Measurements from ENCODE around the gene EXO5. TPM values are rescaled to one million over a fixed set of nuclear protein-coding genes. Genes with fewer than 3 reads are reported as not detected.

Gene EXO5
- total and polyA plus RNA-seq, 2 of the 8 experiments (the other 6 are each of a cell fraction or from before 2014, with no cell fraction given) = 4.4 to 8.5 TPM

DNA sequence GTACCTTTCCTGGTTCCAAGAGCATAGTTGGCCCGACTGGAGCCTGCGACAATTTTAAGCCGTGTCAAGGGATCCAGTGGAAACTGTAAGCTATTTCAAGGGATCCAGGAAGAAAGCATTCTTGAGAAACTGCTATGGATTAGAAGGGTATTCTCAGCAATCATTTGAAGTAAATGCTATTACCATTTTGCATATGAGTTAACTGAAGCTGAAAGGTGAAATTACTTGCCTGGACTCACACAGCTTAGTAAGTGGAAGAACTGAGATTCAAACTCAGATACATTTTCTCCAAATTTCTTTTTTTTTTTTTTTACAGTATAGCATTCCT lies 23.5 kb downstream of the EXO5 start:
- no peak overlapping the region for H3K14ac ChIP-seq (ENCODE audit: insufficient read length)
- H4K91ac ChIP-seq (replicated peaks; ENCODE audit: insufficient read length, low read length) = no peak overlapping the region
- no peak overlapping the region for H4K5ac ChIP-seq (ENCODE audit: insufficient read length, low read depth, low read length)
- no peaks in the 10 kb centered on the region for H3K27me3 ChIP-seq (replicated peaks in 1 of 4; ENCODE audit: control insufficient read depth in 3 of 4, extremely low read depth in 1 of 4, insufficient read depth in 3 of 4, low read length in 3 of 4)
- H3K27ac ChIP-seq (ENCODE audit: low read depth, low read length) = no peak overlapping the region
- H3K9me3 ChIP-seq (ENCODE audit: insufficient read depth in 2 of 2, low read depth in 1 of 2, low read length in 1 of 2) = no peaks in the 10 kb centered on the region
- 0 out of 4 replicates have a peak, but pooled peaks cover 0 to 2% of the 10 kb centered on the region in 2 experiments for H3K79me2 ChIP-seq (ENCODE audit: control insufficient read depth in 1 of 2, insufficient read depth in 2 of 2, low read length in 2 of 2)
- DNase-seq (ENCODE audit: low read depth in 1 of 2, low spot score in 2 of 2) (no peak), FAIRE-seq (no peak)
- H2BK5ac ChIP-seq (ENCODE audit: low read depth, low read length) = peak overlapping the region; percentile 12; the same call in 1 of the 2 replicates
- no peak overlapping the region for H2BK120ac ChIP-seq (replicated peaks; ENCODE audit: low read depth, low read length)
- POLR2A ChIA-PET (ENCODE audit: partially characterized antibody) = interaction anchor here (0.7 to 1.9 kb wide), 8 partner anchors 14 to 160 kb away, joined by 3 to 6 read pairs (median 4); partner anchors contain the start of genes EXO5, NFYC and ZFP69B
- H3K23ac ChIP-seq (ENCODE audit: insufficient read length) = no peak overlapping the region
- no peak overlapping the region for H2AK5ac ChIP-seq (ENCODE audit: low read depth, low read length)
- H3K4me2 ChIP-seq (ENCODE audit: insufficient read depth in 1 of 2, low read depth in 2 of 2, low read length in 2 of 2) = peak overlapping the region; percentile 79 to 82
- no peaks in the 10 kb centered on the region for H3K79me1 ChIP-seq (ENCODE audit: low read depth, low read length)
- no peak overlapping the region for H2BK12ac ChIP-seq (ENCODE audit: low read depth, low read length)
- peak overlapping the region; percentile 54 to 89 (median 66) for H3K9ac ChIP-seq (replicated peaks in 1 of 4; ENCODE audit: extremely low read depth in 1 of 4, low read depth in 3 of 4, low read length in 3 of 4)
- H2BK20ac ChIP-seq (ENCODE audit: low read length) = no peak overlapping the region
- no peaks in the 10 kb centered on the region for H4K20me1 ChIP-seq (replicated peaks in 1 of 2; ENCODE audit: control insufficient read depth in 1 of 2, insufficient read depth in 2 of 2, low read length in 2 of 2)
- no peak overlapping the region for H4K8ac ChIP-seq (ENCODE audit: extremely low read depth, insufficient read depth, low read length)
- H2BK15ac ChIP-seq (ENCODE audit: low read length) = no peak overlapping the region
- CTCF ChIA-PET (ENCODE audit: partially characterized antibody) = interaction anchor here (0.6 to 2.6 kb wide), 29 partner anchors 11 to 431 kb away, joined by 3 to 40 read pairs (median 4); partner anchors contain the start of genes NFYC and ZFP69B
- no peak overlapping the region for H3K4ac ChIP-seq (replicated peaks; ENCODE audit: insufficient read length, low read depth, low read length)
- peak overlapping the region; percentile 83 to 92 (median 88) for H3K4me3 ChIP-seq (ENCODE audit: extremely low read depth in 1 of 4, insufficient read depth in 2 of 4, low read depth in 3 of 4, low read length in 4 of 4)
- H3K36me3 ChIP-seq (ENCODE audit: control insufficient read depth in 2 of 4, insufficient read depth in 4 of 4, low read length in 3 of 4) = no peaks in the 10 kb centered on the region
- no peaks in the 10 kb centered on the region for H3K4me1 ChIP-seq (replicated peaks in 1 of 4; ENCODE audit: control insufficient read depth in 3 of 4, insufficient read depth in 4 of 4, low read length in 3 of 4)
- H3K56ac ChIP-seq (replicated peaks; ENCODE audit: insufficient read length, low read depth, low read length) = no peak overlapping the region
- TF ChIP-seq, protein P1, sequence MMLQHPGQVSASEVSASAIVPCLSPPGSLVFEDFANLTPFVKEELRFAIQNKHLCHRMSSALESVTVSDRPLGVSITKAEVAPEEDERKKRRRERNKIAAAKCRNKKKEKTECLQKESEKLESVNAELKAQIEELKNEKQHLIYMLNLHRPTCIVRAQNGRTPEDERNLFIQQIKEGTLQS (IDR thresholded peaks at IDR 0.05; ENCODE audit: insufficient read depth, low read depth, low read length) = no peak
- TF ChIP-seq EGR1 (IDR thresholded peaks at IDR 0.05; ENCODE audit: borderline replicate concordance, low read depth, low read length) (no peak), BACH1 (IDR thresholded peaks at IDR 0.05; ENCODE audit: low read length) (no peak), ZNF274 (IDR thresholded peaks at IDR 0.05; ENCODE audit: borderline replicate concordance, extremely low read depth, low read length) (no peak), SP4 (IDR thresholded peaks at IDR 0.05; ENCODE audit: low read length) (no peak)
- TF ChIP-seq, protein P2, sequence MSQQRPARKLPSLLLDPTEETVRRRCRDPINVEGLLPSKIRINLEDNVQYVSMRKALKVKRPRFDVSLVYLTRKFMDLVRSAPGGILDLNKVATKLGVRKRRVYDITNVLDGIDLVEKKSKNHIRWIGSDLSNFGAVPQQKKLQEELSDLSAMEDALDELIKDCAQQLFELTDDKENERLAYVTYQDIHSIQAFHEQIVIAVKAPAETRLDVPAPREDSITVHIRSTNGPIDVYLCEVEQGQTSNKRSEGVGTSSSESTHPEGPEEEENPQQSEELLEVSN (IDR thresholded peaks at IDR 0.05) = no peak
- WGBS, 2 experiments (ENCODE audit: extremely low coverage in 1 of 2, insufficient coverage in 1 of 2, insufficient read length in 1 of 2, insufficient replicate concordance in 2 of 2, low coverage in 1 of 2, low lambda C conversion rate in 2 of 2, missing lambda C conversion rate in 1 of 2) = 19% methylated on average over 3 of the region's 3 CpGs; no CpG with 5 or more reads in 1 of the 2 experiments
- H3K18ac ChIP-seq (ENCODE audit: extremely low read depth, low read length) = no peak overlapping the region
- peak overlapping the region; percentile 99 for H2AFZ ChIP-seq (ENCODE audit: low read length)
- peaks cover 11% of the 10 kb centered on the region for H3K23me2 ChIP-seq (ENCODE audit: low read depth, low read length)
